Measurements from ENCODE around the gene TTLL9. TPM values are rescaled to one million over a fixed set of nuclear protein-coding genes. Genes with fewer than 3 reads are reported as not detected.

Gene TTLL9
- polyA plus RNA-seq, 3 donors: 0.21 TPM; not detected in 2

DNA sequence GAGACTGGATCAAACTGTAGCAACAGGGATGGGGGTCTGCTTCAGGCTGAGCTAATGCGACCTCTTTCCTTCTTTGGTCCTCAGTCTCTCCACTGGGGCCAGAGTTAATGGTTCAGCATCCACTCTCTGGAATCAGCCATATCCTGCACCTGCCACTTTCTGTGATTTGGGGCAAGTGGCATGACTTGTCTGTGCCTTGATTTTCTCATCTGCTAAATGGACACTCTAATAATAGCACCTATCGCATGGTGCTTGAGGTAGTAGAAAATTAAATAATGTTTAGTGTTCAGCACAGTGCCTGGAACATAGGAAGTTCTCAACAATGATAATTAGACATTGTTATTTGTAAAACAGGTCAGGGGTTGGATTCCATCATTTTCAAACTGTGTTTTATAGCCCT, 103.9 kb downstream of the TTLL9 start:
- Histone ChIP-seq H3K9me3 (replicated peaks in 1 of 2; ENCODE audit: control insufficient read depth in 1 of 2, insufficient read depth in 1 of 2, low read length in 2 of 2) (no peaks in the 10 kb centered on the region), H3K36me3 (replicated peaks in 1 of 2; ENCODE audit: control insufficient read depth in 1 of 2, insufficient read depth in 2 of 2, low read length in 2 of 2) (no peaks in the 10 kb centered on the region), H3K27ac (ENCODE audit: low read depth in 1 of 2, low read length in 2 of 2) (no peak overlapping the region), H3K9ac (ENCODE audit: insufficient read depth, low read length, poor library complexity, severe bottlenecking) (no peak overlapping the region), H3K27me3 (ENCODE audit: control insufficient read depth in 2 of 2, insufficient read depth in 2 of 2, low read length in 2 of 2) (peaks cover 7 to 11% of the 10 kb centered on the region in 2 donors), H3K4me1 (ENCODE audit: control insufficient read depth in 1 of 2, insufficient read depth in 2 of 2, low read length in 2 of 2) (no peaks in the 10 kb centered on the region), H3K79me2 (ENCODE audit: insufficient read depth, low read length) (no peaks in the 10 kb centered on the region), H2AFZ (ENCODE audit: insufficient read depth, low read depth, low read length, poor library complexity, severe bottlenecking) (no peak overlapping the region), H4K20me1 (ENCODE audit: insufficient read depth, low read length) (no peaks in the 10 kb centered on the region), H3K4me2 (replicated peaks; ENCODE audit: extremely low read depth, low read length, poor library complexity, severe bottlenecking) (no peak overlapping the region), H3K4me3 (replicated peaks in 1 of 3; ENCODE audit: low read depth in 2 of 3, low read length in 3 of 3) (no peak overlapping the region)
- H3K27ac Mint-ChIP-seq: no peak overlapping the region
- H3K36me3 Mint-ChIP-seq: no peaks in the 10 kb centered on the region
- intact Hi-C loops (cut with micrococcal nuclease): no loop called here
- TF ChIP-seq, protein P1, sequence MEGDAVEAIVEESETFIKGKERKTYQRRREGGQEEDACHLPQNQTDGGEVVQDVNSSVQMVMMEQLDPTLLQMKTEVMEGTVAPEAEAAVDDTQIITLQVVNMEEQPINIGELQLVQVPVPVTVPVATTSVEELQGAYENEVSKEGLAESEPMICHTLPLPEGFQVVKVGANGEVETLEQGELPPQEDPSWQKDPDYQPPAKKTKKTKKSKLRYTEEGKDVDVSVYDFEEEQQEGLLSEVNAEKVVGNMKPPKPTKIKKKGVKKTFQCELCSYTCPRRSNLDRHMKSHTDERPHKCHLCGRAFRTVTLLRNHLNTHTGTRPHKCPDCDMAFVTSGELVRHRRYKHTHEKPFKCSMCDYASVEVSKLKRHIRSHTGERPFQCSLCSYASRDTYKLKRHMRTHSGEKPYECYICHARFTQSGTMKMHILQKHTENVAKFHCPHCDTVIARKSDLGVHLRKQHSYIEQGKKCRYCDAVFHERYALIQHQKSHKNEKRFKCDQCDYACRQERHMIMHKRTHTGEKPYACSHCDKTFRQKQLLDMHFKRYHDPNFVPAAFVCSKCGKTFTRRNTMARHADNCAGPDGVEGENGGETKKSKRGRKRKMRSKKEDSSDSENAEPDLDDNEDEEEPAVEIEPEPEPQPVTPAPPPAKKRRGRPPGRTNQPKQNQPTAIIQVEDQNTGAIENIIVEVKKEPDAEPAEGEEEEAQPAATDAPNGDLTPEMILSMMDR (IDR thresholded peaks at IDR 0.05): no peak
- H3K4me3 Mint-ChIP-seq: no peak overlapping the region
- no peak for DNase-seq
- no peaks in the 10 kb centered on the region for H3K9me3 Mint-ChIP-seq
- no CpG with 5 or more reads among the region's 2 CpGs for WGBS (ENCODE audit: insufficient coverage)
- peaks cover 5 to 25% (median 17%) of the 10 kb centered on the region in 3 donors for H3K27me3 Mint-ChIP-seq (ENCODE audit: low read depth in 3 of 3)
- H3K4me1 Mint-ChIP-seq: no peaks in the 10 kb centered on the region

DNA sequence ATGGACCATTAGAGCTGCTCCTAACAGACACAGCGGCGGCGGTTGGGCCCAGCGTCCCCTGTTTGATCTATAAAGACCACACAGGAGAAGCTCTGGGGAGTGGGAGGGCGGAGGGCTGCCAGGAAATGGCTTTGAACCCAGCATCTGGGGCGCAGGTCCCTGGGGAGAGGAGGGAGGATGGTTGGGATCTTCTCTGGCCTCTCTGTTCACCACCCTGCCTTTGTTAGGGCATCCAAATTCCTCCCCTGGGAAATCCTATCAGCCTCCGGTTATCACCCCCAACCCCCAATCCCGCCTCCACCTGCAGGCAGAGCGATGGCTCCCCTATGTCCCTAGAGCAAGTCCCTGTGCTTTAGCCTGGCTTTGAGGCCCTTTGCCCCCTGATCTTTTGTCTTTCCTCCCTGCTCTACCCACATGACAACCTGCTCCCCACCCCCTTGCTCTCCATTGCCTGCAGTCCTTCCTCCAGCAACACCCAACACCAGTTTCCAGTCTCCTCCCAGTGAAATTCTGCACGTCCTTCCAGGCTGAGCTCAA, 104.6 kb downstream of the TTLL9 start:
- Histone ChIP-seq H3K79me2 (ENCODE audit: insufficient read depth, low read length) (no peaks in the 10 kb centered on the region), H3K9ac (ENCODE audit: insufficient read depth, low read length, poor library complexity, severe bottlenecking) (no peak overlapping the region), H3K27me3 (ENCODE audit: control insufficient read depth in 2 of 2, insufficient read depth in 2 of 2, low read length in 2 of 2) (peaks cover 5 to 9% of the 10 kb centered on the region in 2 donors), H3K36me3 (replicated peaks in 1 of 2; ENCODE audit: control insufficient read depth in 1 of 2, insufficient read depth in 2 of 2, low read length in 2 of 2) (no peaks in the 10 kb centered on the region), H3K9me3 (replicated peaks in 1 of 2; ENCODE audit: control insufficient read depth in 1 of 2, insufficient read depth in 1 of 2, low read length in 2 of 2) (no peaks in the 10 kb centered on the region), H3K4me1 (ENCODE audit: control insufficient read depth in 1 of 2, insufficient read depth in 2 of 2, low read length in 2 of 2) (no peaks in the 10 kb centered on the region), H4K20me1 (ENCODE audit: insufficient read depth, low read length) (no peaks in the 10 kb centered on the region), H3K4me3 (replicated peaks in 1 of 3; ENCODE audit: low read depth in 2 of 3, low read length in 3 of 3) (no peak overlapping the region), H3K4me2 (replicated peaks; ENCODE audit: extremely low read depth, low read length, poor library complexity, severe bottlenecking) (no peak overlapping the region), H2AFZ (ENCODE audit: insufficient read depth, low read depth, low read length, poor library complexity, severe bottlenecking) (no peak overlapping the region), H3K27ac (ENCODE audit: low read depth in 1 of 2, low read length in 2 of 2) (no peak overlapping the region)
- Mint-ChIP-seq H3K4me3 (no peak overlapping the region), H3K36me3 (no peaks in the 10 kb centered on the region), H3K27me3 (ENCODE audit: low read depth in 3 of 3) (peaks cover 2 to 22% (median 19%) of the 10 kb centered on the region in 3 donors), H3K4me1 (no peaks in the 10 kb centered on the region), H3K27ac (no peak overlapping the region), H3K9me3 (no peaks in the 10 kb centered on the region)
- TF ChIP-seq, protein P1 (IDR thresholded peaks at IDR 0.05): no peak
- WGBS (ENCODE audit: insufficient coverage): 89% methylated on average over 5 of the region's 10 CpGs
- DNase-seq: no peak
- intact Hi-C loops (cut with micrococcal nuclease): no loop called here

All from CD14-positive monocyte (primary cell).